Body of pancreas (tissue), 4 donors: ENCODE results near the gene ADGRA3. TPM values are rescaled to one million over a fixed set of nuclear protein-coding genes. Genes with fewer than 3 reads are reported as not detected.
A peak's percentile ranks its signal among the peaks of the same experiment; 100 is the strongest.

Experiments
- ATAC-seq: fragments of 150-250 bp; one replicate; pipeline ENCODE4 v1.9.1; 2016
- DNase-seq, 4 donors: peaks; one replicate each; pipeline ENCODE4 v3.0.0-alpha.2; 2019
- H3K27ac ChIP-seq, 4 donors: fragments of 200-600 bp; sonication (generic); 1 replicate in 3 of 4; 2 replicates in 1 of 4; pipeline versions ENCODE4 v1.5.1 to v1.6.1; 2016 to 2019; ENCODE audit warnings: mild to moderate bottlenecking in 1 of 4, mixed read lengths in 1 of 4, moderate library complexity in 1 of 4
- H3K27me3 ChIP-seq, 2 donors: fragments of 200-600 bp; sonication (generic); one replicate each; pipeline ENCODE4 v1.6.0; 2016; ENCODE audit warnings: mild to moderate bottlenecking in 1 of 2
- H3K36me3 ChIP-seq, 2 donors: fragments of 200-600 bp; sonication (generic); replicated peaks in 1 of 2; 2 replicates each; pipeline ENCODE4 v1.5.1; 2016; ENCODE audit warnings: low read depth in 2 of 2; ENCODE audit not compliant: insufficient read depth in 1 of 2
- H3K4me1 ChIP-seq: fragments of 200-600 bp; sonication (generic); one replicate; pipeline ENCODE4 v1.6.0; 2016
- H3K4me3 ChIP-seq, 2 donors: fragments of 200-600 bp; sonication (generic); 1 replicate in 1 of 2; 2 replicates in 1 of 2; pipeline ENCODE4 v1.5.1; 2016 to 2019
- H3K9me3 ChIP-seq, 3 donors: fragments of 200-600 bp; sonication (generic); 1 replicate in 2 of 3; 2 replicates in 1 of 3; pipeline ENCODE4 v1.5.1; 2016
- POLR2A ChIP-seq, 3 donors: fragments of 450-650 bp; IDR thresholded peaks; one replicate each; pipeline ENCODE4 v1.6.1; 2016; ENCODE audit warnings: antibody characterized with exemption in 3 of 3, mild to moderate bottlenecking in 2 of 3
- WGBS, 2 donors: methylation state at CpG; one replicate each; pipeline ENCODE4 v1.1.5; 2017; 5-methylcytosine and 5-hydroxymethylcytosine counted together
- intact Hi-C: fragments of 100-400 bp; cut with DNase I; formaldehyde crosslinking; loops from one replicate; pipeline ENCODE4 v1.15.1; 2023
- total RNA-seq, 2 donors: library from RNA; depleted of rRNA; stranded (reverse); fragments of >200 nt; gene quantifications; one replicate each; pipeline ENCODE4 v1.1.0, GENCODE V29; 2016
- TF ChIP-seq, protein P1 (sequence below), 7 experiments: fragments of 450-650 bp in 4 of 7; fragments of 200-600 bp in 3 of 7; sonication (generic) in 3 of 7; IDR thresholded peaks; one replicate each; pipeline ENCODE4 v1.5.1; 2016 to 2019; ENCODE audit warnings: antibody characterized with exemption in 7 of 7

Gene ADGRA3
- total RNA-seq, 2 donors from 2014 or later, result 29.3 to 45.9 TPM

DNA sequence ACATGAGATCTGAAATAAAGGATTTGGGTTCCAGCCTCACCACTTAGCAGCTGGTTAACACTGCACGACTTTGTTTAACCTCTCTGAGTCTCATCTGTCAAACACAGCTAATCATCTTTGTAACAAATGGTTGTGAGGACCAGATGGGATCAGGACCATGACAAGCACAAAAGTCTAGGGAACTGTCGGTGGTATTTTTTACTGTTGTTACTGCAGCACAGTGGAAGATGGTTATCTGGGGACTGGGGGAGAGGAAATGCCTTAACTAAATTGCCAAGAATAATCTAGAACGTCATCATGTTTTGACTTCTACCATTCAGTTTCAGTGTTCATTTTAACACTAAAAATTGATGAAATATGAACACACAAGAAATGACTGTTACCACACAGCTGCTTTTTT lies 99.5 kb downstream of the ADGRA3 start:
- no peaks in the 10 kb centered on the region for H3K4me1 ChIP-seq
- H3K36me3 ChIP-seq, result peaks cover 0 to 2% of the 10 kb centered on the region in 2 donors
- intact Hi-C loops, result no loop called here
- no peak for DNase-seq
- H3K27me3 ChIP-seq, result no peaks in the 10 kb centered on the region
- no peaks in the 10 kb centered on the region for H3K9me3 ChIP-seq
- TF ChIP-seq POLR2A (IDR thresholded peaks at IDR 0.05), result no peak
- TF ChIP-seq, protein P1, sequence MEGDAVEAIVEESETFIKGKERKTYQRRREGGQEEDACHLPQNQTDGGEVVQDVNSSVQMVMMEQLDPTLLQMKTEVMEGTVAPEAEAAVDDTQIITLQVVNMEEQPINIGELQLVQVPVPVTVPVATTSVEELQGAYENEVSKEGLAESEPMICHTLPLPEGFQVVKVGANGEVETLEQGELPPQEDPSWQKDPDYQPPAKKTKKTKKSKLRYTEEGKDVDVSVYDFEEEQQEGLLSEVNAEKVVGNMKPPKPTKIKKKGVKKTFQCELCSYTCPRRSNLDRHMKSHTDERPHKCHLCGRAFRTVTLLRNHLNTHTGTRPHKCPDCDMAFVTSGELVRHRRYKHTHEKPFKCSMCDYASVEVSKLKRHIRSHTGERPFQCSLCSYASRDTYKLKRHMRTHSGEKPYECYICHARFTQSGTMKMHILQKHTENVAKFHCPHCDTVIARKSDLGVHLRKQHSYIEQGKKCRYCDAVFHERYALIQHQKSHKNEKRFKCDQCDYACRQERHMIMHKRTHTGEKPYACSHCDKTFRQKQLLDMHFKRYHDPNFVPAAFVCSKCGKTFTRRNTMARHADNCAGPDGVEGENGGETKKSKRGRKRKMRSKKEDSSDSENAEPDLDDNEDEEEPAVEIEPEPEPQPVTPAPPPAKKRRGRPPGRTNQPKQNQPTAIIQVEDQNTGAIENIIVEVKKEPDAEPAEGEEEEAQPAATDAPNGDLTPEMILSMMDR (IDR thresholded peaks at IDR 0.05), result no peak
- no peak for ATAC-seq
- 41 to 53% methylated on average over 3 of the region's 3 CpGs for WGBS, 2 donors
- H3K27ac ChIP-seq, result no peak overlapping the region
- no peak overlapping the region for H3K4me3 ChIP-seq

DNA sequence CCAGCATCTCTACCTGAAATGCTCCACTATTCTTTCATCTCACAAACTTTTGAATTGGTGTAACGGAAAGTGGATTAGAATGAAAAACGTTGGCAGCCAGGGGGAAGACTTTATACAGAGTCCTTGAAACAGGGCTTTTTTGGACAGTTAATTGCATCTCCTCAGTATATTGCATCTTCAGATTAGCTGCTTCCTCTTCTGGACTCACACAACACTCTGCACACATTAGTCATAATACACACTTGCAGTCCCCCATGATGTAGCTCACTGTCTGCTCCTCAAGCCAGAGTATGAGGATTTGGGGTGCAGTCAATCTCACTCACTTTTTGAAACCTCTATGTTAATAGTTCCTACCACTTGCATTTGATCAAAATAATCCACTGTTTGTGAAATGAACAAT lies 101.0 kb downstream of the ADGRA3 start:
- no peak for DNase-seq
- Histone ChIP-seq H3K4me3 (no peak overlapping the region), H3K27me3 (no peaks in the 10 kb centered on the region), H3K4me1 (no peaks in the 10 kb centered on the region), H3K27ac (no peak overlapping the region), H3K9me3 (no peaks in the 10 kb centered on the region), H3K36me3 (peaks cover 0 to 2% of the 10 kb centered on the region in 2 donors)
- intact Hi-C loops, result no loop called here
- TF ChIP-seq, protein P1 (IDR thresholded peaks at IDR 0.05), result no peak
- no peak for TF ChIP-seq POLR2A (IDR thresholded peaks at IDR 0.05)
- WGBS, 2 donors, result 62 to 66% methylated on average over 2 of the region's 2 CpGs
- ATAC-seq, result no peak

DNA sequence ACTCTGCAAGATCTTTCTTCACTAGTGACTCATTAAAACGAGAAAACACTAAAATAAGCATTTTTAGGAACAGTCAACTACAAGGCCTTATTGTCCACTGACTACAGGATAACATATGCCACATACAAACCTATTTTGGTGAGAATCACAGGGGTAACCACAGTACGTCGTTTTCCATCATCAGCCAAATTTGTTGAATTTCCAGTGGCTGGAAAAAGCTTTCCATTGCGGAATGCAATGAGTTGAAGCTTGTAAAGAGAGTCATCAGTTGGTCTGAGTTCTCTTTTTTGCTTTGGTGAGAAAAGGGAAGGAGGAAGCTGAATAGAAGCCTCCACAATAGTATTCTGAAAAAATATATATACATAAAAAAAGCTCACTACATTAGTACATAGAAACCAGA lies 102.4 kb downstream of the ADGRA3 start:
- Histone ChIP-seq H3K9me3 (no peaks in the 10 kb centered on the region), H3K27ac (no peak overlapping the region), H3K4me3 (no peak overlapping the region), H3K27me3 (no peaks in the 10 kb centered on the region), H3K4me1 (no peaks in the 10 kb centered on the region), H3K36me3 (peaks cover 0 to 2% of the 10 kb centered on the region in 2 donors)
- DNase-seq, result no peak
- ATAC-seq, result no peak
- intact Hi-C loops, result no loop called here
- 74 to 79% methylated on average over 4 of the region's 4 CpGs for WGBS, 2 donors
- TF ChIP-seq, protein P1 (IDR thresholded peaks at IDR 0.05), result no peak
- no peak for TF ChIP-seq POLR2A (IDR thresholded peaks at IDR 0.05)

DNA sequence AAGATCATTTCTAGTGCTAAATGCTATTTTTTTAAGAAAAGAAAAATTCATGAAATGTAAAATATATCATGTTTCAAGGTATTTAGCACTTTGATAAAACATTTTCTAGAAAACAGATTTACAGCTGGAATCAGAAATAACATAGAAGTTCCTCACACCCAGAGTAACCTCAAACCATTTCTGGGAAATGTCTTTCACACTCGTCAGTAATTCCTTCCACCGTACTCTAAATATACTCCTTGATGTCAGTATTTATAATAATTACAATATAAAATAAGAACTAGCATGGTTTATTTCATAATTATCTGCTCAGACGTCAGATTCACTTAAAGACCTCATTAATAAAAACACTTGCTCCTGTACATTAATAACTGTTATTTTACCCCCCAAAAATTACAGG lies 103.9 kb downstream of the ADGRA3 start:
- no peak for DNase-seq
- no peak for ATAC-seq
- intact Hi-C loops, result no loop called here
- TF ChIP-seq, protein P1 (IDR thresholded peaks at IDR 0.05), result no peak
- no peak for TF ChIP-seq POLR2A (IDR thresholded peaks at IDR 0.05)
- Histone ChIP-seq H3K4me3 (no peak overlapping the region), H3K36me3 (peaks cover 0 to 2% of the 10 kb centered on the region in 2 donors), H3K27me3 (no peaks in the 10 kb centered on the region), H3K4me1 (no peaks in the 10 kb centered on the region), H3K9me3 (no peaks in the 10 kb centered on the region), H3K27ac (no peak overlapping the region)
- 85 to 86% methylated on average over 3 of the region's 3 CpGs for WGBS, 2 donors

DNA sequence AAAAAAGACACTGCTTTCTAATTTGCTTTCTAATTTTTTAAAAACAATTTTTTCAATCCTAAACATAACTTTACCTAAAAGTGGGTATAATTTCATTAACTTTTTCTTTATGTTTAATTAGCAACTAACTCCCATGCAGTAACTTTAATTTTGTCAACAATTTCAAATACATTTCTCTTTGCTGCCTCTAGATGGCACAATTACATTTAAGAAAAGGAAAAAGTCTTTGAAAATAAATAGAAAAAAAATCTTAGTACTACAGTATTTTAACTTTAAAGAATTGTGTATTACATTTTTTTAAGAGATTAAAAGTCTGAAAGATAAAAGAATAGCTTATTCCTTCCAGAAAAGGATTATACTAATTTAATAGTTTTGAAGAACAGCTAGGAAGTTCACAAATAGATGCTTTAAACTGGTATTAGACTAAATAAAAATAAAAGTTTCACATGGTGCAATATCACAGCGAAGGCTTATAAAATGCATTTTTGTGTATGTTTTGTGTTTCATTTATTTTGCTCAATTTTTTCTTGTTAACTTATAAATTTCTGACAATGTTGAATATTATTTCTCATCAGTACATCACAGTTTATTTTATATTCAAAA lies 105.1 kb downstream of the ADGRA3 start:
- H3K4me3 ChIP-seq, result no peak overlapping the region
- intact Hi-C loops, result no loop called here
- no peak for DNase-seq

More for the DNA sequence above, 105.1 kb downstream of the ADGRA3 start:
- H3K36me3 ChIP-seq, result peaks cover 0 to 2% of the 10 kb centered on the region in 2 donors
- no peaks in the 10 kb centered on the region for H3K4me1 ChIP-seq
- ATAC-seq, result no peak
- TF ChIP-seq POLR2A (IDR thresholded peaks at IDR 0.05), result no peak
- TF ChIP-seq, protein P1 (IDR thresholded peaks at IDR 0.05), result peak in 6 of 7 experiments; percentile 46 to 62 (median 53)
- no peaks in the 10 kb centered on the region for H3K27me3 ChIP-seq
- 75 to 85% methylated on average over 1 of the region's 1 CpG for WGBS, 2 donors
- no peak overlapping the region for H3K27ac ChIP-seq
- H3K9me3 ChIP-seq, result no peaks in the 10 kb centered on the region
